CD4-positive, alpha-beta T cell treated with Interferon gamma for 1 hour (primary cell): ENCODE data around the gene EYA2.
"Not testable (repeated sequence)": the region's sequence is repeated elsewhere in the genome, so short reads cannot be mapped to it uniquely, and the experiment has no call there.

ENCODE experiments used
- DNase-seq: peaks from one replicate; pipeline ENCODE4 v3.0.0-alpha.2; 2020

Gene EYA2

GRCh38 chr20:47152068-47152467, 257.4 kb downstream of the EYA2 start:
- no peak for DNase-seq

DNA sequence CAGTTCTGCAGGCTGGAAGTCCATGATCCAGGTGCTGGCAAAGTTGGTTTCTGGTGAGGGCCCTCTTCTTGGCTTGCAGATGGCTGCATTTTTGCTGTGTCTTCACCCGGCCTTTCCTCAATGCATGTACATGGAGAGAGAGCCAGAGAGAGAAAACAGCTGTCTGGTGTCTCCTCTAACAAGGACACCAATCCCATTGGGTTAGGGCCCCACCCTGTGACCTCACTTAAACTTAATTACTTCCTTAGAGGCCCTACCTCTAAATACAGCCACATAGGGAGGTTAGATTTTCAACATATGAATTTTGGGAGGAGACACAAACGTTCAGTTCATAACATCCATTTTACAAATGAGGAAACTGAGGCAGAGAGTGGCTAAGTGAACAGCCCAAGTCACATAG, 259.4 kb downstream of the EYA2 start:
- no peak for DNase-seq

DNA sequence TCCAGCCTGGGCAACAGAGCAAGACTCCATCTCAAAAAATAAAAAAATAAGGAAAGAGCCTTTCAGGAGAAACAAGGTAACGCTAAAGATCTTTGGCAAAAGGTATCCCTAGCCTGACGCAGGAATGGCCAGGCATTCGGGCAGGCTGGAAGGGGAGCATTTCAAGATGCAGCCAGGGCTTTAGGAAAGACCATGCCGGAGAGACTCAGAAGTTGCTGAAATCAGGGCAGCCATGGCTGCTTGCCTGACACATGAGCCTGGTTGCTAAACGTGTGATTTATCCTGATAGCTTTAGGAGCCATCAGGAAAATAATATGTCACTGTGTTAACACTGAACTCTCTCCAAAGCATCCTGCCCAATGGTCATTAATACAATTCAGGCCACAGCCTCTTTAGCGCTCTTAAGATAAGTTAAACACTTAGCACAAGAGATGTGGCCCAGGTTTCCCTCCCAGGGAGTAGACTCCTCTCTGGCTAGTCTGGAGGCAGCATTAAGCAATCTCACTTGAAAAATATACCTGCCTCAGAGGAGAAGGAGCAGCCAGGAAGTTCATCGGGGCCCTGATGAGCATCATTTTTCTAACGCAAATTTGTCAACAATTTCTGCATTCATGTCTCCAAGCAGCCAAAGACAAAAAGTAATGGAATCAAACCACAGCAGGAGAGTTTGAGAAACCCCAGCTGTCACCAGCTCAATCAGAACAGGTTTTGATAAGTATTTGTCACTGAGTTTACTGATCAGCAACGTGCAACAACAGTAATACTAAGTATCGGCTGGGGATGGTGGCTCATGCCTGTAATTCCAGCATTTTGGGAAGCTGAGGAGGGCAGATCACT, 261.9 kb downstream of the EYA2 start:
- no peak for DNase-seq

GRCh38 chr20:47159166-47159565, 264.5 kb downstream of the EYA2 start:
- no peak for DNase-seq

- no peak for DNase-seq
These were observed 265.6 kb downstream of the EYA2 start for GRCh38 chr20:47160240-47160639.

GRCh38 chr20:47160992-47161391, 266.3 kb downstream of the EYA2 start:
- no peak for DNase-seq

GRCh38 chr20:47161411-47161810, 266.8 kb downstream of the EYA2 start:
- no peak for DNase-seq

GRCh38 chr20:47164140-47164539, 269.5 kb downstream of the EYA2 start:
- DNase-seq, result no peak

DNA sequence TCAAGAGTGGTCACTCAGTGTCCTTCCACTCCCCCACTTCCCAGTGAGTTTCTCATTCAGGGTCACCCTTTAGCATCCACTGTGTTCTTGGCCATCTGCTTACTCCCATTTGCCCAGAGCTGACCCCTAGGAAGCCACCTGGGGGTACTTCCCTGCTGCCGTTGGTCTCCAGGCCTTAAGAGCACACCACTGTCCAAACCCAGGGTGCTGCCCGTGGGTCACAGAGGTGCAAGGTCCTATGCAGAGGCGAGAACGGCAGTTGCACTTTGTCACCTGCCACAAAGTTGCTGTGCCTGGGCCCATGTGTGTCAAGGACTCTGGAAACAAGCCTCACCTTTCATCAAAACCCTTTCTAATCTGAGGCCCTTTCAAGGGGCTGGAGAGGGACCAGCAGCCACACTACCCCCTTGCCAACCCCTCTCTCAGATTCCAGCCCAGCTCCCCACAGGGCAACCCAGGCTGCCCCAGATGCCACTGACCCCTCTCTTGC, 270.8 kb downstream of the EYA2 start:
- no peak for DNase-seq

DNA sequence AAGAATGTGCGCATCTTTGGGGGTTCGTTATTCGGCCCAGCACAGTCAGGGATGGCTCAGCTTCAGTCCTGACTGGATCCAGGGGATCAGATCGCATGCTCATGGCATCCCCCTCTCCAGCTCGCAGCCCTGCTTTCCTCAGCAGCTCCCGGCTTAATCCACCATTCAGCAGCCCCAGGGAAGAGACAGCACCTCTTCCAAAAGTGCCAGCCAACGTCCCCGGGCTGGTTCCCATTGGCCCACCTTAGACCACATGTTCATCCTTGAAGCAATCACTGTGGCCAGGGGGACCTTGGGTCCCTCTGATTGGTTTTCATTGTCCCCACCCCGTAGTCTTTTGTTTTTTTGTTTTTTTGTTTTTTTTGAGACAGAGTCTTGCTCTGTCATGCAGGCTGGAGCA, 273.2 kb downstream of the EYA2 start:
- no peak for DNase-seq

- DNase-seq, result no peak
These were observed 277.9 kb downstream of the EYA2 start for GRCh38 chr20:47172579-47172978.

- no peak for DNase-seq
These were observed 279.1 kb downstream of the EYA2 start for GRCh38 chr20:47173596-47174216.

GRCh38 chr20:47174456-47175243, 280.0 kb downstream of the EYA2 start:
- no peak for DNase-seq

GRCh38 chr20:47175493-47175892, 280.9 kb downstream of the EYA2 start:
- DNase-seq, result no peak

GRCh38 chr20:47176217-47176616, 281.6 kb downstream of the EYA2 start:
- not testable (repeated sequence) for DNase-seq

DNA sequence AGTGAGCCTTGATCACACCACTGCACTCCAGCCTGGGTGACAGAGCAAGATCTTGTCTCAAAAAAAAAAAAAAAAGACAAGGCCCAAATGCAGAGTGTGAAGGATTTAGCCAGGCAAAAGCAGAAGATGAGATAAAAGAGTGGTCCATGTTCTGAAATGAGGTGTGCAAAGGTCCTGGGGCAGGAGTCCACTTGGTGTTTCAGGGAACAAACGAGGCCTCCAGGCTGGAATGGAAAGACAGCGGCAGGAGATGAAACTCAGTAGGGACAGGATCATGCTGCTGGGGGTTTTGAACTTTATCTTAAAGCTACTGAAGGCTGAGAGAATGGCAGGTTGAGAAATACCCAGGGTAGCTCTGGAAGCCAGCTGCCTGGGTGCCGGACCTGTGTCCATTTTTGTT, 283.6 kb downstream of the EYA2 start:
- no peak for DNase-seq

GRCh38 chr20:47178851-47179250, 284.2 kb downstream of the EYA2 start:
- no peak for DNase-seq

- DNase-seq, result no peak
These were observed 284.6 kb downstream of the EYA2 start for GRCh38 chr20:47179267-47179666.

DNA sequence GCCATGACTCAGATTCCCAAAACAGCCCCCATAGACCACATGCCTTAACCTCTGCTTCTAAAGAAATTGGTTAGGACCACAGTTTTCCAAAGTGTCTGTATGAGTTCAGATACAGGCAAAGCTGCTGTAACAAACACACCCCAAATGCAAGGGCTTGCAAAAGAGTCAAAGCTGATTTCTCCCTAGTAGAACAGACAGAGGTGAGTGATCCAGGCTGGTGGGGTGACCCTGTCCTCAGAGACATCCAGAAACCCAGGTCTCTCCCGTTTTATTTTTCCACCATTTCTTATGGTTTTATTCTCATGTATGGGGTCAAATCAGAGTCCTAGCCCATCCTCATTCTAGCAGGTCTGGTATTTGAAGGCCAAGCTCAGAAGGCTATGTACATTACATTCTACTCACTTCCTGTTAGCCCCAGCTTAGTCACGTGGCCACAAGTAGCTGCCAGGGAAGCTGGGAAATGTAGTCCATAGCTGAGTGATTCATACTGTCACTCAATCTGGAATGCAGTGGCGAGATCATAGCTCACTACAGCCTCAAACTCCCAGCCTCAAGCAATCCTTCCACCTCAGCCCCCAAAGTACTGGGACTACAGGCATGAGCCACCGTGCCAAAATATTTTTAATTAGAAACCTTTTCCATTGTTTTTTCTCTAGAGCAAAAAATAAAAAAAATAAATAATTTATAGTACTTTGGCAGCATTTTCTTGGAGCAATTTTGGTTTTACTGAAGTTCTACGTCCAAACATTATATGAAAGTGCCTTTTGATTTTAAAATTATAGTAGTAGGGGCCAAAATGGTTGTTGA, 286.6 kb downstream of the EYA2 start:
- peak; percentile 35 for DNase-seq

GRCh38 chr20:47183367-47183766, 288.7 kb downstream of the EYA2 start:
- no peak for DNase-seq

DNA sequence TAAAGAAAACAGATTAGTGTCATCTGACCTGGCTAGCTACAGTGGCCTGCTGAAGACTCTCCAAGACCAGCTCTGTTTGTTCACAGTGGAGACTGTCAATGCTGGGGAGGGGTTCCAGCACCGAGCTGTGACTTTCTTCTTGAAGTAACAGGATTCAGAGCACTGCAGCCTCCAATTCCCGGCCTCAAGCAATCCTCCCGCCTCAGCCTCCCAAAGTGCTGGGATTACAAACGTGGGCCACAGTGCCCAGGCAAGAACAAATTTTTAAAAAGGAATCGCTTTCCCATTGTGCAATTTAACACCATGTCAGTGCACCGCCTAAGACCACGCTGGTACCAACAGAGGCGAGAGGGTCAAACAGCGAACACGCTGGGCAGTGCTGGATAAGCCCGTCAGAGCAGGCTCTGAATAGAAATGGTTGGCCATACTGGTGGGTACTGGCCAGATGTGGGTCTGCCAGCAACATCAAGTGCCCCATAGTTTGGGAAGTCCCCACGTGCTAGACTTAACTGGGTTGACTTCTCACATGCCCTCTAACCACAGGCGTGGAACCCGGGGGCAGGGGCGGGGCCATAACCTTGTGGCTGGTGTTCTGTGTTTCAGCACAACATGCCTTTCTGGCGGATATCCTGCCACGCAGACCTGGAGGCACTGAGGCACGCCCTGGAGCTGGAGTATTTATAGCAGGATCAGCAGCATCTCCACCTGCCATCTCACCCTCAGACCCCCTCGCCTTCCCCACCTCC, 293.0 kb downstream of the EYA2 start:
- no peak for DNase-seq

DNA sequence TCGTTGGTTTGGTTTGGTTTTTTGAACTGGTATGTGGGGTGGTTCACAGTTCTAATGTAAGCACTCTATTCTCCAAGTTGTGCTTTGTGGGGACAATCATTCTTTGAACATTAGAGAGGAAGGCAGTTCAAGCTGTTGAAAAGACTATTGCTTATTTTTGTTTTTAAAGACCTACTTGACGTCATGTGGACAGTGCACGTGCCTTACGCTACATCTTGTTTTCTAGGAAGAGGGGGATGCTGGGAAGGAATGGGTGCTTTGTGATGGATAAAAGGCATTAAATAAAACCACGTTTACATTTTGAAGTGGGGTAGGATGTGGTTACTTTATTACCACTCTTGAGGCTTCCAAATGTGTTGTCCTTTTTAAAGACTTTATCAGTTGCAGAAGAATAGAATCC, 293.9 kb downstream of the EYA2 start:
- DNase-seq, result no peak
